Measurements from ENCODE around the gene ITGB3.

Gene ITGB3

GRCh38 chr17:47270946-47271705 lies 17.5 kb downstream of the ITGB3 start:
- TF ChIP-seq, protein P1, sequence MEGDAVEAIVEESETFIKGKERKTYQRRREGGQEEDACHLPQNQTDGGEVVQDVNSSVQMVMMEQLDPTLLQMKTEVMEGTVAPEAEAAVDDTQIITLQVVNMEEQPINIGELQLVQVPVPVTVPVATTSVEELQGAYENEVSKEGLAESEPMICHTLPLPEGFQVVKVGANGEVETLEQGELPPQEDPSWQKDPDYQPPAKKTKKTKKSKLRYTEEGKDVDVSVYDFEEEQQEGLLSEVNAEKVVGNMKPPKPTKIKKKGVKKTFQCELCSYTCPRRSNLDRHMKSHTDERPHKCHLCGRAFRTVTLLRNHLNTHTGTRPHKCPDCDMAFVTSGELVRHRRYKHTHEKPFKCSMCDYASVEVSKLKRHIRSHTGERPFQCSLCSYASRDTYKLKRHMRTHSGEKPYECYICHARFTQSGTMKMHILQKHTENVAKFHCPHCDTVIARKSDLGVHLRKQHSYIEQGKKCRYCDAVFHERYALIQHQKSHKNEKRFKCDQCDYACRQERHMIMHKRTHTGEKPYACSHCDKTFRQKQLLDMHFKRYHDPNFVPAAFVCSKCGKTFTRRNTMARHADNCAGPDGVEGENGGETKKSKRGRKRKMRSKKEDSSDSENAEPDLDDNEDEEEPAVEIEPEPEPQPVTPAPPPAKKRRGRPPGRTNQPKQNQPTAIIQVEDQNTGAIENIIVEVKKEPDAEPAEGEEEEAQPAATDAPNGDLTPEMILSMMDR (IDR thresholded peaks at IDR 0.05; ENCODE audit: insufficient read depth, low read length, poor library complexity, severe bottlenecking), result no peak
- H3K4me3 ChIP-seq (replicated peaks; ENCODE audit: low read depth, low read length), result no peak overlapping the region
- H3K36me3 ChIP-seq (ENCODE audit: control insufficient read depth, insufficient read depth, low read length), result no peaks in the 10 kb centered on the region; the same call in 1 of the 2 replicates
- H3K27me3 ChIP-seq (replicated peaks; ENCODE audit: control insufficient read depth, insufficient read depth, low read length), result no peaks in the 10 kb centered on the region
- no peak for DNase-seq (ENCODE audit: extremely low read depth, insufficient read length)

- Histone ChIP-seq H3K36me3 (ENCODE audit: control insufficient read depth, insufficient read depth, low read length) (no peaks in the 10 kb centered on the region; the same call in 1 of the 2 replicates), H3K4me3 (replicated peaks; ENCODE audit: low read depth, low read length) (no peak overlapping the region), H3K27me3 (replicated peaks; ENCODE audit: control insufficient read depth, insufficient read depth, low read length) (no peaks in the 10 kb centered on the region)
- DNase-seq (ENCODE audit: extremely low read depth, insufficient read length), result no peak
- TF ChIP-seq, protein P1 (IDR thresholded peaks at IDR 0.05; ENCODE audit: insufficient read depth, low read length, poor library complexity, severe bottlenecking), result no peak
Observed at GRCh38 chr17:47272491-47272890, 18.9 kb downstream of the ITGB3 start.

GRCh38 chr17:47273245-47273644 lies 19.6 kb downstream of the ITGB3 start:
- no peaks in the 10 kb centered on the region for H3K27me3 ChIP-seq (replicated peaks; ENCODE audit: control insufficient read depth, insufficient read depth, low read length)
- TF ChIP-seq, protein P1 (IDR thresholded peaks at IDR 0.05; ENCODE audit: insufficient read depth, low read length, poor library complexity, severe bottlenecking), result no peak
- no peak overlapping the region for H3K4me3 ChIP-seq (replicated peaks; ENCODE audit: low read depth, low read length)
- DNase-seq (ENCODE audit: extremely low read depth, insufficient read length), result no peak
- H3K36me3 ChIP-seq (ENCODE audit: control insufficient read depth, insufficient read depth, low read length), result no peaks in the 10 kb centered on the region; the same call in 1 of the 2 replicates

GRCh38 chr17:47274319-47275069 lies 20.9 kb downstream of the ITGB3 start:
- TF ChIP-seq, protein P1 (IDR thresholded peaks at IDR 0.05; ENCODE audit: insufficient read depth, low read length, poor library complexity, severe bottlenecking), result no peak
- no peak for DNase-seq (ENCODE audit: extremely low read depth, insufficient read length)
- no peaks in the 10 kb centered on the region for H3K27me3 ChIP-seq (replicated peaks; ENCODE audit: control insufficient read depth, insufficient read depth, low read length)

DNA sequence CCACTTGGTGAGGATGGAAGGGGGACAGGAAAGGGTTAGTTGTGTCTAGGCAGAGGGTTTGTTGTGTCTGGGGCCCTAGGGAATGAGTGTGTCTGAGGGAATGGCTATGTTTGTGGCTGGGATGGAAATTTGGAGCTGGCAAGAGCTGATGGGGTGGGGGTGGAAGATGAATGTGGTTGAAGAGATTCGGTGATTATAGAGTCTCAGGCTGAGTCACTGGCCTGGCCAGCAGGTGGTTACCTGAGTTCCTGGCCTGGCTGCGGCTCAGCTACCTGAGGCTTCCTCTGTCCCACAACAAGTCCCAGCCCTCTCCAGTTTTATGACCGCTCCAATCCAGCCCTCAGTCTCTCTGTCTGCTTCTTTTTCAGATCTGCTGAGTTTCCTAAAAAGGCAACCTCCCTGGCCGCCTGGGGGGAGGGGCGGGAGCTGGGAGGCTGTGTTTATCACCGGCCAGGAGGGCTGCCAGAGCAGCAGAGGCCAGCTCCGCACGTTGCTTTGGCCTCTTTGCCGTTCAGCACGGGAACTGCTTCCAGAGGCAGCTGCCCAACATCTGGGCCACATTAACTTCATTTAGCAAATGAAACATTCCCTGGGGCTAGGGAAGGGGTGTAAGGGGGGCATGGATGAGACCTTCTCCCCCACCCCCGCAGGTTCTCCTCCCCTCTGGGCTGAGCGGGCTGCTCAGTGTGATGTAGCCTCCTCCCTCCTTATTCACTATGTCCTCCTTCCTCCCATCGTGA lies 21.8 kb downstream of the ITGB3 start:
- TF ChIP-seq, protein P1 (IDR thresholded peaks at IDR 0.05; ENCODE audit: insufficient read depth, low read length, poor library complexity, severe bottlenecking), result no peak
- no peaks in the 10 kb centered on the region; the same call in 1 of the 2 replicates for H3K36me3 ChIP-seq (ENCODE audit: control insufficient read depth, insufficient read depth, low read length)
- H3K27me3 ChIP-seq (replicated peaks; ENCODE audit: control insufficient read depth, insufficient read depth, low read length), result no peaks in the 10 kb centered on the region
- DNase-seq (ENCODE audit: extremely low read depth, insufficient read length), result no peak
- H3K4me3 ChIP-seq (replicated peaks; ENCODE audit: low read depth, low read length), result no peak overlapping the region

More at GRCh38 chr17:47274319-47275069, 20.9 kb downstream of the ITGB3 start:
- Histone ChIP-seq H3K4me3 (replicated peaks; ENCODE audit: low read depth, low read length) (no peak overlapping the region), H3K36me3 (ENCODE audit: control insufficient read depth, insufficient read depth, low read length) (no peaks in the 10 kb centered on the region; the same call in 1 of the 2 replicates)
